IMR-90 (cell line): ENCODE data around the gene NUP153. TPM values are rescaled to one million over a fixed set of nuclear protein-coding genes. Genes with fewer than 3 reads are reported as not detected.

Experiments
- ATAC-seq: fragments of 200-7000 bp; cut with Tn5 transposase; 2 replicates; pipeline ENCODE4 v1.9.1; 2020; ENCODE audit warnings: low read depth, mild to moderate bottlenecking, moderate library complexity
- BruUV-seq: library from RNA; stranded (reverse); fragments of 400-500 nt; replicated peaks from 2 replicates; lab custom pipeline; 2021; lab: Mats Ljungman, UMichigan
- CTCF ChIA-PET: fragments of 300-600 bp; formaldehyde crosslinking; extraction: SDS; loops from one replicate; lab custom pipeline; 2021; ENCODE audit warnings: antibody characterized with exemption; lab: Yijun Ruan, JAX
- POLR2A ChIA-PET: fragments of 300-600 bp; sonication (Branson Sonifier 250); formaldehyde crosslinking; loops from one replicate; lab custom pipeline; 2022; ENCODE audit warnings: antibody characterized with exemption; ENCODE audit not compliant: unreplicated experiment; lab: Charles Lee
- DNase-seq: peaks from one replicate; pipeline ENCODE4 v3.0.0; 2013
- H2AFZ ChIP-seq: replicated peaks from 2 replicates; pipeline ENCODE3; 2013; ENCODE audit warnings: low read length, mild to moderate bottlenecking; ENCODE audit not compliant: poor library complexity
- H2AK5ac ChIP-seq: 2 replicates; pipeline ENCODE4 v1.6.1; 2013; ENCODE audit warnings: low read depth, low read length, inconsistent platforms
- H2AK9ac ChIP-seq: replicated peaks from 2 replicates; pipeline ENCODE3; 2013; ENCODE audit warnings: mild to moderate bottlenecking, low read depth, low read length, moderate library complexity; ENCODE audit not compliant: poor library complexity
- H2BK120ac ChIP-seq: 2 replicates; pipeline ENCODE4 v1.6.1; 2013; ENCODE audit warnings: low read depth, low read length, inconsistent platforms
- H2BK15ac ChIP-seq: 3 replicates; pipeline ENCODE4 v1.6.1; 2013; ENCODE audit warnings: low read depth, low read length, inconsistent platforms
- H2BK20ac ChIP-seq: 2 replicates; pipeline ENCODE4 v1.6.1; 2013; ENCODE audit warnings: low read depth, mild to moderate bottlenecking, inconsistent platforms, low read length, moderate library complexity
- H2BK5ac ChIP-seq: 2 replicates; pipeline ENCODE4 v1.6.1; 2013; ENCODE audit warnings: mild to moderate bottlenecking, low read depth, low read length, inconsistent platforms; ENCODE audit not compliant: poor library complexity, severe bottlenecking
- H3K14ac ChIP-seq: replicated peaks from 2 replicates; pipeline ENCODE4 v1.6.1; 2013; ENCODE audit warnings: low read depth, low read length, inconsistent platforms
- H3K18ac ChIP-seq: 2 replicates; pipeline ENCODE4 v1.6.1; 2013; ENCODE audit warnings: low read depth, low read length, control low read depth
- H3K23ac ChIP-seq: 2 replicates; pipeline ENCODE4 v1.6.1; 2013; ENCODE audit warnings: low read depth, low read length, inconsistent platforms
- H3K27ac ChIP-seq: 2 replicates; pipeline ENCODE4 v1.5.1; 2013; ENCODE audit warnings: mild to moderate bottlenecking, control low read depth, low read length; ENCODE audit not compliant: insufficient read depth
- H3K27me3 ChIP-seq: 2 replicates; pipeline ENCODE4 v1.6.1; 2013; ENCODE audit warnings: low read length; ENCODE audit not compliant: control insufficient read depth, insufficient read depth
- H3K36me3 ChIP-seq: 2 replicates; pipeline ENCODE4 v1.6.1; 2013; ENCODE audit warnings: low read length, mixed read lengths; ENCODE audit not compliant: control insufficient read depth, insufficient read depth
- H3K4ac ChIP-seq: 2 replicates; pipeline ENCODE4 v1.6.1; 2013; ENCODE audit warnings: low read depth, low read length, inconsistent platforms
- H3K4me1 ChIP-seq: 2 replicates; pipeline ENCODE4 v1.6.1; 2013; ENCODE audit warnings: low read length, mixed read lengths; ENCODE audit not compliant: control insufficient read depth, insufficient read depth
- H3K4me2 ChIP-seq: 2 replicates; pipeline ENCODE4 v1.6.1; 2013; ENCODE audit warnings: low read depth, mild to moderate bottlenecking, control low read depth, low read length, moderate library complexity
- H3K4me3 ChIP-seq: 2 replicates; pipeline ENCODE4 v1.5.1; 2013; ENCODE audit warnings: low read depth, mild to moderate bottlenecking, control low read depth, low read length, moderate library complexity; ENCODE audit not compliant: insufficient read depth
- H3K56ac ChIP-seq: 2 replicates; pipeline ENCODE4 v1.6.1; 2013; ENCODE audit warnings: low read length, inconsistent platforms; ENCODE audit not compliant: insufficient read depth; ENCODE audit errors: extremely low read depth
- H3K79me1 ChIP-seq, 2 experiments: 2 replicates each; pipeline ENCODE4 v1.6.1; 2013; ENCODE audit warnings: low read length in 2 of 2, inconsistent platforms in 1 of 2, low read depth in 1 of 2
- H3K9ac ChIP-seq: 2 replicates; pipeline ENCODE4 v1.6.1; 2013; ENCODE audit warnings: low read depth, low read length, control low read depth
- H3K9me1 ChIP-seq: 2 replicates; pipeline ENCODE4 v1.6.1; 2013; ENCODE audit warnings: low read length, inconsistent platforms; ENCODE audit not compliant: insufficient read depth
- H3K9me3 ChIP-seq: 2 replicates; pipeline ENCODE4 v1.6.1; 2013; ENCODE audit warnings: low read length; ENCODE audit not compliant: control insufficient read depth, insufficient read depth
- H4K20me1 ChIP-seq: 2 replicates; pipeline ENCODE4 v1.6.1; 2013; ENCODE audit warnings: low read length, inconsistent platforms; ENCODE audit not compliant: insufficient read depth
- H4K5ac ChIP-seq: 2 replicates; pipeline ENCODE4 v1.6.1; 2013; ENCODE audit warnings: mild to moderate bottlenecking, low read depth, low read length, control low read depth
- H4K8ac ChIP-seq, 2 experiments: 2 replicates each; pipeline ENCODE4 v1.6.1; 2013; ENCODE audit warnings: low read depth in 2 of 2, low read length in 2 of 2, control low read depth in 1 of 2, inconsistent platforms in 1 of 2
- H4K91ac ChIP-seq: 2 replicates; pipeline ENCODE4 v1.6.1; 2013; ENCODE audit warnings: low read depth, low read length, inconsistent platforms; ENCODE audit not compliant: insufficient read depth
- BHLHE40 ChIP-seq: fragments of 150-350 bp; IDR thresholded peaks from 2 replicates; pipeline ENCODE4 v1.6.1; 2016; ENCODE audit warnings: mild to moderate bottlenecking, low read depth, low read length
- CEBPB ChIP-seq: IDR thresholded peaks from 2 replicates; pipeline ENCODE4 v1.6.1; 2012; ENCODE audit warnings: low read depth, low read length, improper control_type of control experiment
- MXI1 ChIP-seq: IDR thresholded peaks from 2 replicates; pipeline ENCODE4 v1.6.1; 2012; ENCODE audit warnings: low read depth, mild to moderate bottlenecking, low read length, moderate library complexity, borderline replicate concordance
- NFE2L2 ChIP-seq: fragments of 150-350 bp; IDR thresholded peaks from 2 replicates; pipeline ENCODE4 v1.6.1; 2016; ENCODE audit warnings: low read depth, mild to moderate bottlenecking, low read length
- POLR2A ChIP-seq: IDR thresholded peaks from 2 replicates; pipeline ENCODE4 v1.6.1; 2012; ENCODE audit warnings: mild to moderate bottlenecking, low read depth, low read length
- SMC3 ChIP-seq: fragments of 150-350 bp; IDR thresholded peaks from 2 replicates; pipeline ENCODE4 v1.6.1; 2016; ENCODE audit warnings: low read depth, mild to moderate bottlenecking, antibody characterized with exemption, low read length, moderate library complexity
- WGBS, 2 experiments: methylation state at CpG; one replicate each; pipeline versions ENCODE4 v1.1.5 to v1.1.7; 2013; ENCODE audit warnings: missing lambda C conversion rate in 2 of 2; ENCODE audit not compliant: insufficient read length in 1 of 2; ENCODE audit errors: extremely low coverage in 2 of 2; 5-methylcytosine and 5-hydroxymethylcytosine counted together
- dilution Hi-C: fragments of 300-500 bp; cut with HindIII; formaldehyde crosslinking; loops from one replicate; pipeline ENCODE4 v1.14.3; 2018; ENCODE audit warnings: low sequenced_read_pairs; ENCODE audit not compliant: unreplicated experiment
- in situ Hi-C: fragments of 300-500 bp; cut with MboI; formaldehyde crosslinking; loops from 3 replicates; pipeline ENCODE4 v1.14.3; 2019; ENCODE audit warnings: low sequenced_read_pairs, inconsistent platforms, mixed read lengths
- intact Hi-C: fragments of 100-400 bp; cut with micrococcal nuclease; formaldehyde crosslinking; loops from 2 replicates; pipeline ENCODE4 v1.10.0; 2022
- polyA plus RNA-seq, 3 experiments: library from polyadenylated mRNA; depleted of rRNA; stranded (reverse); fragments of >200 nt; gene quantifications; 2 replicates each; pipeline ENCODE4 v1.2.3, GENCODE V29; 2012; ENCODE audit warnings: low replicate concordance in 1 of 3
- total RNA-seq: library from RNA; depleted of rRNA; stranded (reverse); fragments of >200 nt; gene quantifications from 2 replicates; pipeline ENCODE4 v1.2.3, GENCODE V29; 2012
- TF ChIP-seq, protein P1 (sequence below): conservative IDR thresholded peaks from 2 replicates; pipeline ENCODE4 v1.5.1; 2012; ENCODE audit warnings: mild to moderate bottlenecking, low read depth, low read length, improper control_type of control experiment
- TF ChIP-seq, protein P2 (sequence below): fragments of 150-350 bp; IDR thresholded peaks from 2 replicates; pipeline ENCODE4 v1.6.1; 2016; ENCODE audit warnings: low read depth, mild to moderate bottlenecking, low read length, moderate library complexity, borderline replicate concordance
- TF ChIP-seq, protein P3 (sequence below): fragments of 150-350 bp; IDR thresholded peaks from 2 replicates; pipeline ENCODE4 v1.6.1; 2017; ENCODE audit warnings: mild to moderate bottlenecking, antibody characterized with exemption, low read length, low read depth

Gene NUP153
- total and polyA plus RNA-seq, 2 of the 4 experiments (the other 2 are of a cell fraction), result 17.2 to 39.4 TPM

DNA sequence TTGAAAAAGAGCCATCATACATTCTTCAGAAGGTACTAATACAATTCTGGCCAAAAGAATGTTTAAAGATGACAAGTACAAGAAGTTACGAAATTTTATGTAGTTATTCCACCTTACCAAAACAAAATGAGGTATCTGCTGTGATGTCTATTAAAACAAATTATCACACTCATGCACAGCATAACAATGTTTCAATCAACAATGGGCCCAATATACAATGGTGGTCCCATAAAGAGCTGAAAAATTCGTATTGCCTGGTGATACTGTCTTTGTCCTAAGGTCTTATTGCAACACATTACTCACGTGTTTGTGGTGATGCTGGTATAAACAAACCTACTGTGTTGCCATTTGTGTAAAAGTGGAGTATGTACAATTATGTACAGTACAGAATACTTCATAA is 3.6 kb upstream of the NUP153 start:
- Histone ChIP-seq H2AK5ac (no peak overlapping the region; the same call in 1 of the 2 replicates), H3K9me3 (no peaks in the 10 kb centered on the region), H4K91ac (peak overlapping the region; percentile 31; the same call in 1 of the 2 replicates), H4K8ac (peak overlapping the region in 1 of 2 experiments; percentile 17; a peak in 1 of 4 replicates), H3K27ac (no peak overlapping the region), H3K18ac (peak overlapping the region; percentile 30; the same call in 1 of the 2 replicates), H3K9ac (no peak overlapping the region), H3K36me3 (no peaks in the 10 kb centered on the region), H3K56ac (no peak overlapping the region), H3K4me3 (no peak overlapping the region), H3K23ac (peak overlapping the region; percentile 25; the same call in 1 of the 2 replicates), H2BK5ac (peak overlapping the region; percentile 91), H2AFZ (no peak overlapping the region), H3K4ac (peak overlapping the region; percentile 4; the same call in 1 of the 2 replicates), H3K27me3 (no peaks in the 10 kb centered on the region), H4K20me1 (peaks cover 7% of the 10 kb centered on the region; the same call in 1 of the 2 replicates), H2BK20ac (peak overlapping the region; percentile 53), H4K5ac (no peak overlapping the region; the same call in 1 of the 2 replicates), H3K4me1 (peaks cover 8% of the 10 kb centered on the region), H3K79me1 (peaks cover 0 to 26% of the 10 kb centered on the region in 2 experiments; a peak in 2 of 4 replicates), H3K9me1 (peaks cover 6% of the 10 kb centered on the region; the same call in 1 of the 2 replicates), H2AK9ac (no peak overlapping the region), H2BK120ac (peak overlapping the region; percentile 35; the same call in 1 of the 2 replicates), H3K4me2 (peak overlapping the region; percentile 64; the same call in 1 of the 2 replicates), H2BK15ac (peak overlapping the region; percentile 41; the same call in 1 of the 3 replicates), H3K14ac (no peak overlapping the region)
- WGBS, 2 experiments, result no CpG with 5 or more reads among the region's 3 CpGs
- peak; percentile 85 for DNase-seq
- peak; percentile 3; the same call in 1 of the 2 replicates for ATAC-seq
- POLR2A ChIA-PET, result interaction anchor here (0.7 kb wide), 1 partner anchor 140 kb away, joined by 3 read pairs; no protein-coding TSS in a partner anchor
- intact Hi-C loops (no loop called here), dilution Hi-C loops (no loop called here), in situ Hi-C loops (no loop called here)
- no TSS peak for BruUV-seq
- CTCF ChIA-PET, result no interaction called here
- no peak for TF ChIP-seq MXI1
- TF ChIP-seq, protein P1, sequence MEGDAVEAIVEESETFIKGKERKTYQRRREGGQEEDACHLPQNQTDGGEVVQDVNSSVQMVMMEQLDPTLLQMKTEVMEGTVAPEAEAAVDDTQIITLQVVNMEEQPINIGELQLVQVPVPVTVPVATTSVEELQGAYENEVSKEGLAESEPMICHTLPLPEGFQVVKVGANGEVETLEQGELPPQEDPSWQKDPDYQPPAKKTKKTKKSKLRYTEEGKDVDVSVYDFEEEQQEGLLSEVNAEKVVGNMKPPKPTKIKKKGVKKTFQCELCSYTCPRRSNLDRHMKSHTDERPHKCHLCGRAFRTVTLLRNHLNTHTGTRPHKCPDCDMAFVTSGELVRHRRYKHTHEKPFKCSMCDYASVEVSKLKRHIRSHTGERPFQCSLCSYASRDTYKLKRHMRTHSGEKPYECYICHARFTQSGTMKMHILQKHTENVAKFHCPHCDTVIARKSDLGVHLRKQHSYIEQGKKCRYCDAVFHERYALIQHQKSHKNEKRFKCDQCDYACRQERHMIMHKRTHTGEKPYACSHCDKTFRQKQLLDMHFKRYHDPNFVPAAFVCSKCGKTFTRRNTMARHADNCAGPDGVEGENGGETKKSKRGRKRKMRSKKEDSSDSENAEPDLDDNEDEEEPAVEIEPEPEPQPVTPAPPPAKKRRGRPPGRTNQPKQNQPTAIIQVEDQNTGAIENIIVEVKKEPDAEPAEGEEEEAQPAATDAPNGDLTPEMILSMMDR, result no peak
- no peak for TF ChIP-seq SMC3
- TF ChIP-seq, protein P2, sequence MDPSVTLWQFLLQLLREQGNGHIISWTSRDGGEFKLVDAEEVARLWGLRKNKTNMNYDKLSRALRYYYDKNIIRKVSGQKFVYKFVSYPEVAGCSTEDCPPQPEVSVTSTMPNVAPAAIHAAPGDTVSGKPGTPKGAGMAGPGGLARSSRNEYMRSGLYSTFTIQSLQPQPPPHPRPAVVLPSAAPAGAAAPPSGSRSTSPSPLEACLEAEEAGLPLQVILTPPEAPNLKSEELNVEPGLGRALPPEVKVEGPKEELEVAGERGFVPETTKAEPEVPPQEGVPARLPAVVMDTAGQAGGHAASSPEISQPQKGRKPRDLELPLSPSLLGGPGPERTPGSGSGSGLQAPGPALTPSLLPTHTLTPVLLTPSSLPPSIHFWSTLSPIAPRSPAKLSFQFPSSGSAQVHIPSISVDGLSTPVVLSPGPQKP, result no peak
- no peak for TF ChIP-seq NFE2L2
- no peak for TF ChIP-seq POLR2A
- TF ChIP-seq, protein P3, sequence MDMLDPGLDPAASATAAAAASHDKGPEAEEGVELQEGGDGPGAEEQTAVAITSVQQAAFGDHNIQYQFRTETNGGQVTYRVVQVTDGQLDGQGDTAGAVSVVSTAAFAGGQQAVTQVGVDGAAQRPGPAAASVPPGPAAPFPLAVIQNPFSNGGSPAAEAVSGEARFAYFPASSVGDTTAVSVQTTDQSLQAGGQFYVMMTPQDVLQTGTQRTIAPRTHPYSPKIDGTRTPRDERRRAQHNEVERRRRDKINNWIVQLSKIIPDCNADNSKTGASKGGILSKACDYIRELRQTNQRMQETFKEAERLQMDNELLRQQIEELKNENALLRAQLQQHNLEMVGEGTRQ, result peak; percentile 61; the same call in 1 of the 2 replicates
- peak; percentile 97 for TF ChIP-seq CEBPB
- peak; percentile 97 for TF ChIP-seq BHLHE40
